Measurements from ENCODE around the gene TRAPPC13. TPM values are rescaled to one million over a fixed set of nuclear protein-coding genes. Genes with fewer than 3 reads are reported as not detected.
"Not testable (repeated sequence)": the region's sequence is repeated elsewhere in the genome, so short reads cannot be mapped to it uniquely, and the experiment has no call there.

The TRAPPC13 gene
- 35.2 TPM for total RNA-seq

GRCh38 chr5:65624571-65625555 is at the start of gene TRAPPC13, which contains the start of gene SHLD3:
Gene TRAPPC13, plus strand, starts transcription at chr5:65625027. Its CDS starts 34 bp downstream, at chr5:65625061.
Gene SHLD3, plus strand, starts transcription at chr5:65625027. Its CDS starts 4,561 bp downstream, at chr5:65629588.
- peak; percentile 89 for DNase-seq (ENCODE audit: low spot score)

- no peak for DNase-seq (ENCODE audit: low spot score)
These were observed 47.7 kb upstream of the TRAPPC13 start for GRCh38 chr5:65577141-65577540.

- no peak for DNase-seq (ENCODE audit: low spot score)
These were observed 36.1 kb upstream of the TRAPPC13 start for GRCh38 chr5:65588694-65589093.

GRCh38 chr5:65601761-65602160 is 23.1 kb upstream of the TRAPPC13 start:
- DNase-seq (ENCODE audit: low spot score), result not testable (repeated sequence)

- no peak for DNase-seq (ENCODE audit: low spot score)
These were observed 13.3 kb upstream of the TRAPPC13 start for GRCh38 chr5:65611524-65611923.

- no peak for DNase-seq (ENCODE audit: low spot score)
These were observed 12.4 kb upstream of the TRAPPC13 start for GRCh38 chr5:65612298-65612907.

GRCh38 chr5:65620021-65620420 is 4.8 kb upstream of the TRAPPC13 start:
- no peak for DNase-seq (ENCODE audit: low spot score)

GRCh38 chr5:65621961-65622360 is 2.9 kb upstream of the TRAPPC13 start:
- DNase-seq (ENCODE audit: low spot score), result not testable (repeated sequence)

- DNase-seq (ENCODE audit: low spot score), result no peak
These were observed 1.3 kb upstream of the TRAPPC13 start for GRCh38 chr5:65623482-65623881.

GRCh38 chr5:65624025-65624570 is 729 bp upstream of the TRAPPC13 start, which contains the start of gene TRIM23:
Gene TRIM23, minus strand, starts transcription at chr5:65624333. Its CDS starts 59 bp downstream, at chr5:65624274.
- peak; percentile 91 for DNase-seq (ENCODE audit: low spot score)

GRCh38 chr5:65625743-65626142 is 916 bp downstream of the TRAPPC13 start:
- no peak for DNase-seq (ENCODE audit: low spot score)

- DNase-seq (ENCODE audit: low spot score), result no peak
These were observed 6.2 kb downstream of the TRAPPC13 start for GRCh38 chr5:65630981-65631380.

- DNase-seq (ENCODE audit: low spot score), result no peak
These were observed 15.4 kb downstream of the TRAPPC13 start for GRCh38 chr5:65640240-65640639.

- no peak for DNase-seq (ENCODE audit: low spot score)
These were observed 22.1 kb downstream of the TRAPPC13 start for GRCh38 chr5:65646938-65647337.

GRCh38 chr5:65647941-65648340 is 23.1 kb downstream of the TRAPPC13 start:
- no peak for DNase-seq (ENCODE audit: low spot score)

- no peak for DNase-seq (ENCODE audit: low spot score)
These were observed 26.3 kb downstream of the TRAPPC13 start for GRCh38 chr5:65651144-65651543.

GRCh38 chr5:65654713-65655112 is 29.9 kb downstream of the TRAPPC13 start:
- DNase-seq (ENCODE audit: low spot score), result no peak

- no peak for DNase-seq (ENCODE audit: low spot score)
These were observed 39.1 kb downstream of the TRAPPC13 start for GRCh38 chr5:65663804-65664521.

- no peak for DNase-seq (ENCODE audit: low spot score)
These were observed 43.9 kb downstream of the TRAPPC13 start for GRCh38 chr5:65668696-65669095.

- DNase-seq (ENCODE audit: low spot score), result no peak
These were observed 48.0 kb downstream of the TRAPPC13 start for GRCh38 chr5:65672796-65673195.

GRCh38 chr5:65674749-65675148 is 49.9 kb downstream of the TRAPPC13 start:
- no peak for DNase-seq (ENCODE audit: low spot score)

- DNase-seq (ENCODE audit: low spot score), result not testable (repeated sequence)
These were observed 51.2 kb downstream of the TRAPPC13 start for GRCh38 chr5:65676056-65676455.

Measured in ureter (tissue), 1 donor.